ENCODE results near the gene TSC22D1. TPM values are rescaled to one million over a fixed set of nuclear protein-coding genes. Genes with fewer than 3 reads are reported as not detected.
A peak's percentile ranks its signal among the peaks of the same experiment; 100 is the strongest.

The TSC22D1 gene
- total RNA-seq, 1 donor from 2014 or later = 149 TPM

- H3K27me3 ChIP-seq = no peaks in the 10 kb centered on the region
- no peak for ATAC-seq
- H3K4me3 ChIP-seq = no peak overlapping the region
- intact Hi-C loops (cut with DNase I) = no loop called here
- H3K9me3 ChIP-seq = no peaks in the 10 kb centered on the region
- H3K36me3 ChIP-seq = no peaks in the 10 kb centered on the region
- no peak for TF ChIP-seq CTCF (IDR thresholded peaks at IDR 0.05)
- H3K4me1 ChIP-seq = peaks cover 8% of the 10 kb centered on the region
- DNase-seq = no peak
- no peak overlapping the region for H3K27ac ChIP-seq
Measured at GRCh38 chr13:44394658-44395057, 181.5 kb downstream of the TSC22D1 start.

GRCh38 chr13:44393391-44393790, 182.7 kb downstream of the TSC22D1 start:
- Histone ChIP-seq H3K4me1 (peaks cover 8% of the 10 kb centered on the region), H3K9me3 (no peaks in the 10 kb centered on the region), H3K27ac (no peak overlapping the region), H3K27me3 (no peaks in the 10 kb centered on the region), H3K4me3 (no peak overlapping the region), H3K36me3 (no peaks in the 10 kb centered on the region)
- DNase-seq (no peak), ATAC-seq (peak; percentile 76)
- intact Hi-C loops (cut with DNase I) = no loop called here
- TF ChIP-seq CTCF (IDR thresholded peaks at IDR 0.05) = no peak

GRCh38 chr13:44389876-44390275, 186.3 kb downstream of the TSC22D1 start:
- Histone ChIP-seq H3K27me3 (no peaks in the 10 kb centered on the region), H3K36me3 (no peaks in the 10 kb centered on the region), H3K27ac (no peak overlapping the region), H3K4me3 (no peak overlapping the region), H3K9me3 (no peaks in the 10 kb centered on the region), H3K4me1 (peaks cover 8% of the 10 kb centered on the region)
- DNase-seq (no peak), ATAC-seq (no peak)
- no peak for TF ChIP-seq CTCF (IDR thresholded peaks at IDR 0.05)
- intact Hi-C loops (cut with DNase I) = no loop called here

DNA sequence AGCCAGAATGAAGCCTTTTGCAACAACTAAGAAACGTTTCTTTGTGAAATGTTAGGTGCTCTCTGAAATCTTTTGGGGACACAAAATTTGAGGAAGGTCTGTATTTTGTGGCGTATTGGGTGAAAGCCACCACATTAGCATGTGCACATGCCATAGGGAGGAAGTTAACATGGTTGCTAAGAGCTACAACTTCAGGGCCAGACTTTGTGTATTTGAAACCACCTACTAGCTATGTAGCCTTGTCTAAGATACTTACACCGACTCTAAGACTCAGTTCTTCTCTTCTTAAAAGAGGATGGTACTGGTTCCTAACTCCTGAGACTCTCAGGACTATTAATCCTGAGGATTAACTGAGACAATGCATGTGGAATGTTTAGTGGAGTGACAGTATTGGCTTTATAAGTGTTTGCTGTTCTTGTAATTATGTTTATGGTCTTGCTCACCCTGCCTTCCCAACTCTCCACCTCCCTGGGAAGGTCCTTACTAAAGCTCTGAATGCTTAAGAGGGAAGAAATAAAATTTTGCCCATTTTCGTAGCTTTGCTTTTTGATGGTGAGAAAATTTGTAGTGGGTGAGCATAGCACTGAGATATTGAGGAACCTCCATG, 187.0 kb downstream of the TSC22D1 start:
- intact Hi-C loops (cut with DNase I) = no loop called here

DNA sequence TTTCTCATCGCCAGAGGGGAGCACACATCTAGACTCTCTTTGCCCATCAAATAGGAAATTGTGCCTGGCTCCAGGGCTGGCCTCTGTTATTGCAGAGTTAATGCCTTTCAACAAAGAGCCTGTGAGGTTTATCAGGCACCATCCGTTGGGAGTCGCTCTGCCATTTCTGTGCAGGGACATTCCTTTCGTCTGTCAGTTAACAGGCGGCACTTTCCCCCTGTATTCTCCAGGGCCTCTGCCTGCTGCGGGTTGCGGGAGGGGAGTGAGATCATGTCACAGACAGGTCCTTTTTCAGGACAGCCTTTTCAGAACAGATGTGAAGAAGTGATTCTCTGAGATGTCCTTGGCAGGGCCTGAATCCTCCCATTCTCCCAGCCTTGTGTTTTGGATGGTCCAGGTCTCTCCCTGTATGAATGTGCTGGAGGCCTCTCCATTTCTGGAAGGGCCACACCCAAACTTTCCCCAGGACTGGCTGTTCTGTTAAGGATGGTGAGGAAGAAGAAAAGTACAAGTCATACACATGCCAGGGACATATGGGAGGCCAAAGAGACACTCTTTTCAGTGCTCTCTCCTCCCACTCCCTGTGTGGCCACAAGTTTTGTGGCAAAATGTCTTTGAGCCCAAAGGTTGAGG, 187.6 kb downstream of the TSC22D1 start:
- Histone ChIP-seq H3K4me3 (no peak overlapping the region), H3K36me3 (no peaks in the 10 kb centered on the region), H3K4me1 (peaks cover 5% of the 10 kb centered on the region), H3K27me3 (no peaks in the 10 kb centered on the region), H3K9me3 (no peaks in the 10 kb centered on the region), H3K27ac (no peak overlapping the region)
- DNase-seq = no peak
- intact Hi-C loops (cut with DNase I) = no loop called here
- ATAC-seq = no peak
- TF ChIP-seq CTCF (IDR thresholded peaks at IDR 0.05) = no peak

More for the DNA sequence above, 187.0 kb downstream of the TSC22D1 start:
- H3K36me3 ChIP-seq = no peaks in the 10 kb centered on the region
- ATAC-seq (no peak), DNase-seq (no peak)
- no peak overlapping the region for H3K4me3 ChIP-seq
- no peak for TF ChIP-seq CTCF (IDR thresholded peaks at IDR 0.05)
- H3K27me3 ChIP-seq = no peaks in the 10 kb centered on the region
- H3K9me3 ChIP-seq = no peaks in the 10 kb centered on the region
- no peak overlapping the region for H3K27ac ChIP-seq
- H3K4me1 ChIP-seq = peaks cover 8% of the 10 kb centered on the region
